HepG2 (cell line): ENCODE results near the gene TFAP2A. TPM values are rescaled to one million over a fixed set of nuclear protein-coding genes. Genes with fewer than 3 reads are reported as not detected.

Experiments used
- ATAC-seq: fragments of 200-7000 bp; cut with Tn5 transposase; 3 replicates; pipeline ENCODE4 v1.9.1; 2020; ENCODE audit warnings: mild to moderate bottlenecking, moderate library complexity
- BruUV-seq: library from RNA; stranded (reverse); fragments of 400-500 nt; replicated peaks from 2 replicates; lab custom pipeline; 2021; lab: Mats Ljungman, UMichigan
- CTCF ChIA-PET: fragments of 300-600 bp; formaldehyde crosslinking; extraction: SDS; loops from one replicate; lab custom pipeline; 2021; ENCODE audit warnings: low total read pairs, inconsistent platforms, low intra/inter-chr PET ratio; lab: Yijun Ruan, JAX
- POLR2A ChIA-PET: fragments of 350-600 bp; sonication (Branson Sonifier 250); formaldehyde crosslinking; loops from one replicate; lab custom pipeline; 2020; ENCODE audit warnings: antibody characterized with exemption, inconsistent platforms; lab: Yijun Ruan, JAX
- DNase-seq: peaks from one replicate; pipeline ENCODE4 v3.0.0-alpha.2; 2015; ENCODE audit warnings: low spot score
- FAIRE-seq: peaks from 3 replicates; lab custom pipeline; 2011; peaks lifted over from hg19 to GRCh38; lab: Jason Lieb, UNC
- H2AFZ ChIP-seq: one replicate; pipeline ENCODE4 v1.6.1; 2011; ENCODE audit warnings: low read length, inconsistent platforms
- H3K27ac ChIP-seq: fragments of 300-600 bp; 3 replicates; pipeline ENCODE4 v1.8.0; 2011; ENCODE audit warnings: mixed run types, mild to moderate bottlenecking, mixed read lengths, low read length, inconsistent platforms; ENCODE audit not compliant: insufficient read depth; ENCODE audit errors: extremely low read length
- H3K27me3 ChIP-seq, 2 experiments: fragments of 200-600 bp in 1 of 2; 2 replicates in 1 of 2; 3 replicates in 1 of 2; pipeline versions ENCODE4 v1.6.0 to v1.8.0; 2011; ENCODE audit warnings: low read length in 2 of 2, mild to moderate bottlenecking in 2 of 2, moderate library complexity in 2 of 2, inconsistent platforms in 1 of 2; ENCODE audit not compliant: insufficient read depth in 2 of 2, control insufficient read depth in 1 of 2
- H3K36me3 ChIP-seq, 2 experiments: fragments of 200-600 bp in 1 of 2; replicated peaks in 1 of 2; 2 replicates in 1 of 2; 3 replicates in 1 of 2; pipeline versions ENCODE4 v1.5.1 to v1.8.0; 2011; ENCODE audit warnings: low read length in 2 of 2, inconsistent platforms in 1 of 2; ENCODE audit not compliant: insufficient read depth in 2 of 2, control insufficient read depth in 1 of 2
- H3K4me1 ChIP-seq: 2 replicates; pipeline ENCODE4 v1.5.1; 2012; ENCODE audit warnings: low read length, inconsistent platforms; ENCODE audit not compliant: insufficient read depth
- H3K4me2 ChIP-seq: 2 replicates; pipeline ENCODE4 v1.6.0; 2011; ENCODE audit warnings: low read depth, low read length, inconsistent platforms
- H3K4me3 ChIP-seq, 3 experiments: fragments of 200-600 bp in 1 of 3; sonication (generic), shearing (Covaris generic) in 1 of 3; replicated peaks in 1 of 3; 2 replicates each; pipeline ENCODE4 v1.5.1; 2011 to 2016; ENCODE audit warnings: low read length in 3 of 3, inconsistent platforms in 2 of 3, low read depth in 2 of 3, mild to moderate bottlenecking in 2 of 3, control low read depth in 1 of 3, mixed read lengths in 1 of 3; ENCODE audit not compliant: insufficient read depth in 1 of 3
- H3K79me2 ChIP-seq: one replicate; pipeline ENCODE4 v1.6.1; 2011; ENCODE audit warnings: low read length, inconsistent platforms; ENCODE audit not compliant: insufficient read depth
- H3K9ac ChIP-seq: 2 replicates; pipeline ENCODE4 v1.6.0; 2011; ENCODE audit warnings: mild to moderate bottlenecking, low read depth, low read length, inconsistent platforms; ENCODE audit not compliant: insufficient read depth
- H3K9me3 ChIP-seq: 2 replicates; pipeline ENCODE4 v1.5.1; 2012; ENCODE audit warnings: mild to moderate bottlenecking, low read length
- H4K20me1 ChIP-seq: 2 replicates; pipeline ENCODE4 v1.6.0; 2011; ENCODE audit warnings: inconsistent platforms, mild to moderate bottlenecking, low read length, moderate library complexity; ENCODE audit not compliant: insufficient read depth
- HMG20B ChIP-seq: conservative IDR thresholded peaks from 2 replicates; pipeline ENCODE4 v1.6.1; 2016; ENCODE audit warnings: missing genetic modification reagents, missing compliant biosample characterization
- MBNL3 ChIP-seq: fragments of 250-450 bp; sonication (Bioruptor Pico); conservative IDR thresholded peaks from 2 replicates; pipeline ENCODE4 v1.8.0; 2022; ENCODE audit warnings: mild to moderate bottlenecking, inconsistent platforms
- MEIS2 ChIP-seq: sonication (generic); formaldehyde crosslinking; IDR thresholded peaks from 2 replicates; pipeline ENCODE4 v1.9.0; 2021; ENCODE audit warnings: mild to moderate bottlenecking, missing genetic modification reagents
- NONO ChIP-seq, 2 experiments: fragments of 450-650 bp in 1 of 2; sonication (generic) in 1 of 2; formaldehyde crosslinking in 1 of 2; IDR thresholded peaks in 1 of 2; conservative IDR thresholded peaks in 1 of 2; 2 replicates each; pipeline versions ENCODE4 v1.6.1 to v1.8.0; 2017 to 2022; ENCODE audit warnings: mild to moderate bottlenecking in 1 of 2, missing genetic modification reagents in 1 of 2, moderate library complexity in 1 of 2
- RFX1 ChIP-seq: fragments of 450-650 bp; IDR thresholded peaks from 2 replicates; pipeline ENCODE4 v1.6.1; 2017
- SATB2 ChIP-seq: sonication (generic); formaldehyde crosslinking; IDR thresholded peaks from 2 replicates; pipeline ENCODE4 v1.5.0; 2020; ENCODE audit warnings: missing genetic modification reagents
- SMAD1 ChIP-seq: sonication (generic); formaldehyde crosslinking; IDR thresholded peaks from 2 replicates; pipeline ENCODE4 v1.4.0; 2020; ENCODE audit warnings: missing genetic modification reagents, low read depth, mild to moderate bottlenecking, borderline replicate concordance
- YEATS2 ChIP-seq: sonication (generic); formaldehyde crosslinking; IDR thresholded peaks from 2 replicates; pipeline ENCODE4 v1.4.0; 2020; ENCODE audit warnings: missing genetic modification reagents, borderline replicate concordance
- ZFP62 ChIP-seq: sonication (generic); formaldehyde crosslinking; IDR thresholded peaks from 2 replicates; pipeline ENCODE4 v1.4.0; 2020; ENCODE audit warnings: missing genetic modification reagents
- ZNF317 ChIP-seq: sonication (generic); formaldehyde crosslinking; IDR thresholded peaks from 2 replicates; pipeline ENCODE4 v1.5.0; 2020; ENCODE audit warnings: mild to moderate bottlenecking, missing genetic modification reagents
- ZNF891 ChIP-seq: sonication (generic); formaldehyde crosslinking; IDR thresholded peaks from 2 replicates; pipeline ENCODE4 v1.5.0; 2020; ENCODE audit warnings: mild to moderate bottlenecking, missing genetic modification reagents
- WGBS: methylation state at CpG from one replicate; pipeline ENCODE4 v1.1.6; 2017; ENCODE audit warnings: low lambda C conversion rate; 5-methylcytosine and 5-hydroxymethylcytosine counted together
- in situ Hi-C: cut with HindIII; loops from 2 replicates; pipeline ENCODE4 v1.10.0; 2017; ENCODE audit warnings: low pct_unique_long_range_greater_than_20kb; ENCODE audit not compliant: extremely low pct_ligation_motif_present
- intact Hi-C: fragments of 100-400 bp; cut with micrococcal nuclease; formaldehyde crosslinking; loops from one replicate; pipeline ENCODE4 v1.10.0; 2022; ENCODE audit not compliant: unreplicated experiment
- polyA plus RNA-seq, 8 experiments: library from polyadenylated mRNA; depleted of rRNA in 3 of 8; stranded (reverse) in 7 of 8; unstranded in 1 of 8; fragments of >200 nt; fragmentation: Illumina TruSeq in 4 of 8; extraction: Trizol in 4 of 8; gene quantifications; 2 replicates each; pipeline versions ENCODE4 v1.2.1 to v1.2.3, GENCODE V29; 2011 to 2016; ENCODE audit warnings: low read depth in 4 of 8, missing spikeins in 1 of 8, mixed read lengths in 1 of 8; ENCODE audit not compliant: insufficient read depth in 1 of 8
- total RNA-seq, 5 experiments: library from RNA; depleted of rRNA; stranded (reverse); fragments of >200 nt; fragmentation: Illumina TruSeq; extraction: Trizol; gene quantifications; 2 replicates each; pipeline ENCODE4 v1.2.3, GENCODE V29; 2016; ENCODE audit warnings: low read depth in 1 of 5
- TF ChIP-seq, protein P1 (sequence below): sonication (generic); formaldehyde crosslinking; IDR thresholded peaks from 2 replicates; pipeline ENCODE4 v1.4.0; 2020; ENCODE audit warnings: missing genetic modification reagents, borderline replicate concordance
- TF ChIP-seq, protein P2 (sequence below): sonication (generic); formaldehyde crosslinking; IDR thresholded peaks from 2 replicates; pipeline ENCODE4 v1.4.0; 2020; ENCODE audit warnings: missing genetic modification reagents, mild to moderate bottlenecking, borderline replicate concordance
- TF ChIP-seq, protein P3 (sequence below): IDR thresholded peaks from 2 replicates; pipeline ENCODE4 v1.6.1; 2012; ENCODE audit warnings: inconsistent platforms
- TF ChIP-seq, protein P4 (sequence below): sonication (generic); formaldehyde crosslinking; IDR thresholded peaks from 2 replicates; pipeline ENCODE4 v1.8.0; 2022; ENCODE audit warnings: mild to moderate bottlenecking, missing genetic modification reagents, moderate library complexity

Gene TFAP2A
- total and polyA plus RNA-seq, 2 of the 13 experiments (the other 11 are each of a cell fraction or from before 2014, with no cell fraction given), result not detected

DNA sequence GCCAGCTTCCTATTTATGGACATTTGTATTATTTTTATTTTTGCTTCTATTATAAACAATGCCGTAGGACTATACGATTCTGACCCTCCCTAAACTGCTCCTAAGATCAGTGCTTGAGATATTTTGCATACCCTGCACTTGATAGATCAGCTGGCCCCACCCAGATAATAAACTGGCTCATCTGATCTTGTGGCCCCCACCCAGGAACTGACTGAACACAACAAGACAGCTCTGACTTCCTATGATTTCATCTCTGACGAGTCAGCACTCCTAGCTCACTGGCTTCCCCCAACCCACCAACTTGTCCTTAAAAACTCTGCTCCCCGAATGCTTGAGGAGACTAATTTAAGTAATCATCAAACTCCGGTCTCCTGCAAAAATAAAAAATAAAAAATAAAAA, 34.9 kb upstream of the TFAP2A start (continued):
- TF ChIP-seq, protein P1, sequence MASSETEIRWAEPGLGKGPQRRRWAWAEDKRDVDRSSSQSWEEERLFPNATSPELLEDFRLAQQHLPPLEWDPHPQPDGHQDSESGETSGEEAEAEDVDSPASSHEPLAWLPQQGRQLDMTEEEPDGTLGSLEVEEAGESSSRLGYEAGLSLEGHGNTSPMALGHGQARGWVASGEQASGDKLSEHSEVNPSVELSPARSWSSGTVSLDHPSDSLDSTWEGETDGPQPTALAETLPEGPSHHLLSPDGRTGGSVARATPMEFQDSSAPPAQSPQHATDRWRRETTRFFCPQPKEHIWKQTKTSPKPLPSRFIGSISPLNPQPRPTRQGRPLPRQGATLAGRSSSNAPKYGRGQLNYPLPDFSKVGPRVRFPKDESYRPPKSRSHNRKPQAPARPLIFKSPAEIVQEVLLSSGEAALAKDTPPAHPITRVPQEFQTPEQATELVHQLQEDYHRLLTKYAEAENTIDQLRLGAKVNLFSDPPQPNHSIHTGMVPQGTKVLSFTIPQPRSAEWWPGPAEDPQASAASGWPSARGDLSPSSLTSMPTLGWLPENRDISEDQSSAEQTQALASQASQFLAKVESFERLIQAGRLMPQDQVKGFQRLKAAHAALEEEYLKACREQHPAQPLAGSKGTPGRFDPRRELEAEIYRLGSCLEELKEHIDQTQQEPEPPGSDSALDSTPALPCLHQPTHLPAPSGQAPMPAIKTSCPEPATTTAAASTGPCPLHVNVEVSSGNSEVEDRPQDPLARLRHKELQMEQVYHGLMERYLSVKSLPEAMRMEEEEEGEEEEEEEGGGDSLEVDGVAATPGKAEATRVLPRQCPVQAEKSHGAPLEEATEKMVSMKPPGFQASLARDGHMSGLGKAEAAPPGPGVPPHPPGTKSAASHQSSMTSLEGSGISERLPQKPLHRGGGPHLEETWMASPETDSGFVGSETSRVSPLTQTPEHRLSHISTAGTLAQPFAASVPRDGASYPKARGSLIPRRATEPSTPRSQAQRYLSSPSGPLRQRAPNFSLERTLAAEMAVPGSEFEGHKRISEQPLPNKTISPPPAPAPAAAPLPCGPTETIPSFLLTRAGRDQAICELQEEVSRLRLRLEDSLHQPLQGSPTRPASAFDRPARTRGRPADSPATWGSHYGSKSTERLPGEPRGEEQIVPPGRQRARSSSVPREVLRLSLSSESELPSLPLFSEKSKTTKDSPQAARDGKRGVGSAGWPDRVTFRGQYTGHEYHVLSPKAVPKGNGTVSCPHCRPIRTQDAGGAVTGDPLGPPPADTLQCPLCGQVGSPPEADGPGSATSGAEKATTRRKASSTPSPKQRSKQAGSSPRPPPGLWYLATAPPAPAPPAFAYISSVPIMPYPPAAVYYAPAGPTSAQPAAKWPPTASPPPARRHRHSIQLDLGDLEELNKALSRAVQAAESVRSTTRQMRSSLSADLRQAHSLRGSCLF, result no peak
- no peak for TF ChIP-seq ZNF891 (CRISPR knock-in tag)
- TF ChIP-seq YEATS2 (CRISPR knock-in tag), result no peak

DNA sequence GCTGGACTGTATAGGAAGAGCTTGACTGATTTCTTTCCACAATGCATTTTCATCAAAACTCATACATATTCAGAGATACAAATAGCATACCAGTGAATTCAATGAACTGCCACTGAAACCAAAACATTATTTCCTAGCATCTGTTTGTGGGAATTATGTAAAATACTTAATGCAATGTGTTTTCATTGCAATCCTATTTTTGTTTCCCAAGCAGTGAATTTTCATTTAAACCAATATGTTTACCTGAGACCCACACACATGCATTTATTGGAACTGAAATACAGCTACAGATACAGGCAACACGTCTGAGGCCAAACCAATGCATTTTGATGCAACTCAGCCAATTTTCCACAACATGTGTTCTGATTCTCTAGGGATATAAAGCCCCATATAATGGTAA, 33.2 kb upstream of the TFAP2A start:
- H2AFZ ChIP-seq, result no peak overlapping the region
- in situ Hi-C loops, result loop anchor here (25.0 kb wide), 3 partner anchors 411 to 1911 kb away; no protein-coding TSS in a partner anchor
- H3K79me2 ChIP-seq, result no peaks in the 10 kb centered on the region
- H3K4me2 ChIP-seq, result no peak overlapping the region
- H3K27me3 ChIP-seq, result peaks cover 0 to 11% of the 10 kb centered on the region in 2 experiments; a peak in 1 of 5 replicates
- no peaks in the 10 kb centered on the region for H4K20me1 ChIP-seq
- H3K9ac ChIP-seq, result no peak overlapping the region
- H3K4me1 ChIP-seq, result 0 out of 2 replicates have a peak, but pooled peaks cover 5% of the 10 kb centered on the region
- no peak for FAIRE-seq
- no peak for DNase-seq
- WGBS, result 0% methylated on average over 1 of the region's 1 CpG
- ChIA-PET CTCF (no interaction called here), POLR2A (no interaction called here)
- H3K9me3 ChIP-seq, result no peaks in the 10 kb centered on the region
- no peak for ATAC-seq
- intact Hi-C loops, result no loop called here
- no peak overlapping the region for H3K27ac ChIP-seq
- H3K4me3 ChIP-seq, result no peak overlapping the region
- H3K36me3 ChIP-seq, result no peaks in the 10 kb centered on the region
- no TSS peak for BruUV-seq
- no peak for TF ChIP-seq MEIS2 (CRISPR knock-in tag)
- TF ChIP-seq RFX1, result no peak
- TF ChIP-seq HMG20B (CRISPR knock-in tag), result no peak
- TF ChIP-seq ZFP62, result no peak
- TF ChIP-seq, protein P2, sequence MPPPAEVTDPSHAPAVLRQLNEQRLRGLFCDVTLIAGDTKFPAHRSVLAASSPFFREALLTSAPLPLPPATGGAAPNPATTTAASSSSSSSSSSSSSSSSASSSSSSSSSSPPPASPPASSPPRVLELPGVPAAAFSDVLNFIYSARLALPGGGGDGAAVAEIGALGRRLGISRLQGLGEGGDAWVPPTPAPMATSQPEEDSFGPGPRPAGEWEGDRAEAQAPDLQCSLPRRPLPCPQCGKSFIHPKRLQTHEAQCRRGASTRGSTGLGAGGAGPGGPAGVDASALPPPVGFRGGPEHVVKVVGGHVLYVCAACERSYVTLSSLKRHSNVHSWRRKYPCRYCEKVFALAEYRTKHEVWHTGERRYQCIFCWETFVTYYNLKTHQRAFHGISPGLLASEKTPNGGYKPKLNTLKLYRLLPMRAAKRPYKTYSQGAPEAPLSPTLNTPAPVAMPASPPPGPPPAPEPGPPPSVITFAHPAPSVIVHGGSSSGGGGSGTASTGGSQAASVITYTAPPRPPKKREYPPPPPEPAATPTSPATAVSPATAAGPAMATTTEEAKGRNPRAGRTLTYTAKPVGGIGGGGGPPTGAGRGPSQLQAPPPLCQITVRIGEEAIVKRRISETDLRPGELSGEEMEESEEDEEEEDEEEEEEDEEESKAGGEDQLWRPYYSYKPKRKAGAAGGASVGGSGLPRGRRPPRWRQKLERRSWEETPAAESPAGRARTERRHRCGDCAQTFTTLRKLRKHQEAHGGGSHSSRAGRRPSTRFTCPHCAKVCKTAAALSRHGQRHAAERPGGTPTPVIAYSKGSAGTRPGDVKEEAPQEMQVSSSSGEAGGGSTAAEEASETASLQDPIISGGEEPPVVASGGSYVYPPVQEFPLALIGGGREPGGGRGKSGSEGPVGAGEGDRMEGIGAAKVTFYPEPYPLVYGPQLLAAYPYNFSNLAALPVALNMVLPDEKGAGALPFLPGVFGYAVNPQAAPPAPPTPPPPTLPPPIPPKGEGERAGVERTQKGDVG (CRISPR knock-in tag), result no peak
- TF ChIP-seq MBNL3, result no peak
- TF ChIP-seq, protein P3, sequence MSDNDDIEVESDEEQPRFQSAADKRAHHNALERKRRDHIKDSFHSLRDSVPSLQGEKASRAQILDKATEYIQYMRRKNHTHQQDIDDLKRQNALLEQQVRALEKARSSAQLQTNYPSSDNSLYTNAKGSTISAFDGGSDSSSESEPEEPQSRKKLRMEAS, result no peak
- TF ChIP-seq ZNF317 (CRISPR knock-in tag), result no peak
- TF ChIP-seq NONO (IDR thresholded peaks at IDR 0.05), result no peak
- no peak for TF ChIP-seq NONO (CRISPR knock-in tag; conservative IDR thresholded peaks at IDR 0.05)
- no peak for TF ChIP-seq SMAD1
- TF ChIP-seq SATB2 (CRISPR knock-in tag), result no peak
- TF ChIP-seq, protein P4, sequence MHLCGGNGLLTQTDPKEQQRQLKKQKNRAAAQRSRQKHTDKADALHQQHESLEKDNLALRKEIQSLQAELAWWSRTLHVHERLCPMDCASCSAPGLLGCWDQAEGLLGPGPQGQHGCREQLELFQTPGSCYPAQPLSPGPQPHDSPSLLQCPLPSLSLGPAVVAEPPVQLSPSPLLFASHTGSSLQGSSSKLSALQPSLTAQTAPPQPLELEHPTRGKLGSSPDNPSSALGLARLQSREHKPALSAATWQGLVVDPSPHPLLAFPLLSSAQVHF (CRISPR knock-in tag), result no peak
